Thyroid gland (tissue), 4 donors: ENCODE data around the gene TMEM92.

ENCODE experiments used
- POLR2A ChIP-seq, 2 donors: fragments of 450-650 bp; IDR thresholded peaks; one replicate each; pipeline ENCODE4 v1.6.1; 2017; ENCODE audit warnings: antibody characterized with exemption in 2 of 2, mild to moderate bottlenecking in 2 of 2, moderate library complexity in 1 of 2
- TF ChIP-seq, protein P1 (sequence below), 6 experiments: fragments of 200-600 bp in 3 of 6; fragments of 450-650 bp in 3 of 6; sonication (generic) in 3 of 6; IDR thresholded peaks; one replicate each; pipeline ENCODE4 v1.5.1; 2016 to 2019; ENCODE audit warnings: antibody characterized with exemption in 6 of 6, mild to moderate bottlenecking in 2 of 6, inconsistent platforms in 1 of 6, moderate library complexity in 1 of 6

DNA sequence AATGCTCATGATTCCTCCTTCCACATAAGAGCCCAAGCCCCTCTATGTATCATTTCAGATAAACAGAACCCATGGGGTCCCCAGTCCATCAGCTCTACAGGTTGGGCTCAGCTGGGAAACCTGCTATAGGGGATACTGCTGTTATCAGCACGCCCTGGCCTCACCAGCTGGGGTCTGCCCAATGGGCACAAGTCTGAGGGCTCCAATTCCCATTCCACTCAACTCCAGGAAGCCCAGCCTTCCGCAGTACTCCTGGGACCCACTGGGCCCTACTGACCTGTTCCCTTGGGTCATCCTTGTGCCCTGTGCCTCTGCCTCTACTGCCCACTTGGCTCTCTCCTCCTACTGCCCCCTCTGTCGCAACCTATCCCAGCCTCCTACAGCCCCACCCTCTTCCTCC, 55.5 kb downstream of the TMEM92 start:
- no peak for TF ChIP-seq POLR2A (IDR thresholded peaks at IDR 0.05)
- TF ChIP-seq, protein P1, sequence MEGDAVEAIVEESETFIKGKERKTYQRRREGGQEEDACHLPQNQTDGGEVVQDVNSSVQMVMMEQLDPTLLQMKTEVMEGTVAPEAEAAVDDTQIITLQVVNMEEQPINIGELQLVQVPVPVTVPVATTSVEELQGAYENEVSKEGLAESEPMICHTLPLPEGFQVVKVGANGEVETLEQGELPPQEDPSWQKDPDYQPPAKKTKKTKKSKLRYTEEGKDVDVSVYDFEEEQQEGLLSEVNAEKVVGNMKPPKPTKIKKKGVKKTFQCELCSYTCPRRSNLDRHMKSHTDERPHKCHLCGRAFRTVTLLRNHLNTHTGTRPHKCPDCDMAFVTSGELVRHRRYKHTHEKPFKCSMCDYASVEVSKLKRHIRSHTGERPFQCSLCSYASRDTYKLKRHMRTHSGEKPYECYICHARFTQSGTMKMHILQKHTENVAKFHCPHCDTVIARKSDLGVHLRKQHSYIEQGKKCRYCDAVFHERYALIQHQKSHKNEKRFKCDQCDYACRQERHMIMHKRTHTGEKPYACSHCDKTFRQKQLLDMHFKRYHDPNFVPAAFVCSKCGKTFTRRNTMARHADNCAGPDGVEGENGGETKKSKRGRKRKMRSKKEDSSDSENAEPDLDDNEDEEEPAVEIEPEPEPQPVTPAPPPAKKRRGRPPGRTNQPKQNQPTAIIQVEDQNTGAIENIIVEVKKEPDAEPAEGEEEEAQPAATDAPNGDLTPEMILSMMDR (IDR thresholded peaks at IDR 0.05) = no peak
